A673 (cell line): ENCODE measurements around the gene PSORS1C1. TPM values are rescaled to one million over a fixed set of nuclear protein-coding genes. Genes with fewer than 3 reads are reported as not detected.

Experiments
- BruUV-seq: library from RNA; stranded (reverse); fragments of 400-500 nt; replicated peaks from 2 replicates; lab custom pipeline; 2021; lab: Mats Ljungman, UMichigan
- CTCF ChIA-PET: fragments of 300-600 bp; sonication (Branson Sonifier 250); formaldehyde crosslinking; loops from one replicate; lab custom pipeline; 2022; ENCODE audit warnings: antibody characterized with exemption; lab: Charles Lee
- POLR2A ChIA-PET: fragments of 300-600 bp; sonication (Branson Sonifier 250); formaldehyde crosslinking; loops from one replicate; lab custom pipeline; 2022; ENCODE audit warnings: antibody characterized with exemption; ENCODE audit not compliant: low non-redundant PET; lab: Charles Lee
- DNase-seq: peaks from one replicate; pipeline ENCODE4 v3.0.0-alpha.2; 2015; ENCODE audit warnings: low spot score
- H3K27ac ChIP-seq: fragments of 200-600 bp; sonication (generic); 2 replicates; pipeline ENCODE4 v1.5.1; 2016; ENCODE audit warnings: mixed run types, low read depth, mild to moderate bottlenecking, mixed read lengths, antibody characterized with exemption, low read length; ENCODE audit not compliant: poor library complexity, severe bottlenecking
- H3K27me3 ChIP-seq: fragments of 200-600 bp; sonication (generic); replicated peaks from 2 replicates; pipeline ENCODE4 v1.6.1; 2017; ENCODE audit warnings: mixed run types, low read depth, mild to moderate bottlenecking, mixed read lengths, antibody characterized with exemption, low read length; ENCODE audit not compliant: insufficient read depth, poor library complexity
- H3K36me3 ChIP-seq: fragments of 200-600 bp; sonication (generic); 2 replicates; pipeline ENCODE4 v1.6.1; 2016; ENCODE audit warnings: mixed run types, mild to moderate bottlenecking, mixed read lengths, antibody characterized with exemption, low read length; ENCODE audit not compliant: insufficient read depth, poor library complexity, severe bottlenecking
- H3K4me1 ChIP-seq: fragments of 200-600 bp; sonication (generic); 2 replicates; pipeline ENCODE4 v1.6.1; 2017; ENCODE audit warnings: mixed run types, mild to moderate bottlenecking, mixed read lengths, antibody characterized with exemption, low read length; ENCODE audit not compliant: insufficient read depth, poor library complexity, severe bottlenecking
- H3K4me3 ChIP-seq: fragments of 200-600 bp; sonication (generic); 2 replicates; pipeline ENCODE4 v1.5.1; 2016; ENCODE audit warnings: low read depth, mixed run types, mild to moderate bottlenecking, mixed read lengths, low read length; ENCODE audit not compliant: poor library complexity, severe bottlenecking
- H3K9me3 ChIP-seq: fragments of 200-600 bp; sonication (generic); 2 replicates; pipeline ENCODE4 v1.6.1; 2016; ENCODE audit warnings: mixed run types, low read depth, mild to moderate bottlenecking, mixed read lengths, antibody characterized with exemption, low read length; ENCODE audit not compliant: poor library complexity, severe bottlenecking
- CTCF ChIP-seq: fragments of 300-800, 200-600 bp; sonication (generic); conservative IDR thresholded peaks from 2 replicates; pipeline ENCODE4 v1.5.1; 2017; ENCODE audit warnings: low read depth, mild to moderate bottlenecking, antibody characterized with exemption, low read length, moderate library complexity, mixed read lengths
- EZH2 ChIP-seq: fragments of 200-600 bp; sonication (generic); IDR thresholded peaks from 2 replicates; pipeline ENCODE4 v1.6.1; 2017; ENCODE audit warnings: borderline replicate concordance, low read depth, mild to moderate bottlenecking, mixed read lengths, antibody characterized with exemption, low read length; ENCODE audit not compliant: poor library complexity, severe bottlenecking
- intact Hi-C: fragments of 100-400 bp; cut with micrococcal nuclease; formaldehyde crosslinking; loops from one replicate; pipeline ENCODE4 v1.10.0; 2022; ENCODE audit not compliant: unreplicated experiment
- total RNA-seq: library from RNA; stranded (reverse); gene quantifications from 2 replicates; pipeline ENCODE4 v1.2.3, GENCODE V29; 2021

PSORS1C1 gene
- total RNA-seq, 1 experiment from 2014 or later: not detected

- CTCF ChIA-PET: no interaction called here
- BruUV-seq: no TSS peak
- no peak for DNase-seq
- Histone ChIP-seq H3K36me3 (no peaks in the 10 kb centered on the region), H3K27me3 (no peaks in the 10 kb centered on the region), H3K4me1 (peaks cover 6% of the 10 kb centered on the region), H3K4me3 (no peak overlapping the region), H3K9me3 (no peaks in the 10 kb centered on the region), H3K27ac (no peak overlapping the region)
- TF ChIP-seq CTCF (no peak), EZH2 (no peak)
- POLR2A ChIA-PET: interaction anchor here (0.6 kb wide), 1 partner anchor 18 kb away, joined by 3 read pairs; no protein-coding TSS in a partner anchor
- intact Hi-C loops: no loop called here
Observed at GRCh38 chr6:31110825-31111582, 3.6 kb upstream of the PSORS1C1 start.

GRCh38 chr6:31111712-31112111 lies 2.9 kb upstream of the PSORS1C1 start:
- H3K4me1 ChIP-seq: peaks cover 6% of the 10 kb centered on the region
- H3K9me3 ChIP-seq: no peaks in the 10 kb centered on the region
- H3K27me3 ChIP-seq: no peaks in the 10 kb centered on the region
- ChIA-PET CTCF (no interaction called here), POLR2A (interaction anchor here (0.6 kb wide), 1 partner anchor 18 kb away, joined by 3 read pairs; no protein-coding TSS in a partner anchor)
- intact Hi-C loops: no loop called here
- H3K27ac ChIP-seq: no peak overlapping the region
- no peak for DNase-seq
- BruUV-seq: no TSS peak
- no peaks in the 10 kb centered on the region for H3K36me3 ChIP-seq
- no peak overlapping the region for H3K4me3 ChIP-seq
- TF ChIP-seq EZH2: no peak
- TF ChIP-seq CTCF: no peak

- ChIA-PET POLR2A (no interaction called here), CTCF (no interaction called here)
- TF ChIP-seq CTCF (no peak), EZH2 (no peak)
- no peaks in the 10 kb centered on the region for H3K9me3 ChIP-seq
- H3K27ac ChIP-seq: no peak within 1 kb of the TSS
- BruUV-seq: no TSS peak
- no peaks in the 10 kb centered on the region for H3K36me3 ChIP-seq
- no peak for DNase-seq
- intact Hi-C loops: no loop called here
- peaks cover 6% of the 10 kb centered on the region for H3K4me1 ChIP-seq
- no peaks in the 10 kb centered on the region for H3K27me3 ChIP-seq
- H3K4me3 ChIP-seq: no peak within 1 kb of the TSS
Observed at GRCh38 chr6:31112478-31112877, 2.1 kb upstream of the PSORS1C1 start, which contains the start of gene C6orf15. C6orf15 (minus strand) TSS chr6:31112575; CDS start chr6:31112555, 20 bp downstream.
